NCI-H2196 (cell line): ENCODE results near the gene NDUFS6.

Source experiments
- DNase-seq: peaks from one replicate; lab custom pipeline; 2025; ENCODE audit not compliant: unreplicated experiment; lab: John Stamatoyannopoulos, UW

Gene NDUFS6

GRCh38 chr5:1765141-1765879, 35.9 kb upstream of the NDUFS6 start:
- no peak for DNase-seq

- no peak for DNase-seq
Measured at GRCh38 chr5:1765880-1766235, 35.3 kb upstream of the NDUFS6 start.

- no peak for DNase-seq
Measured at GRCh38 chr5:1767524-1768282, 33.5 kb upstream of the NDUFS6 start.

GRCh38 chr5:1768283-1769000, 32.8 kb upstream of the NDUFS6 start:
- no peak for DNase-seq

GRCh38 chr5:1769017-1769640, 32.1 kb upstream of the NDUFS6 start:
- no peak for DNase-seq

- no peak for DNase-seq
Measured at GRCh38 chr5:1769752-1770442, 31.3 kb upstream of the NDUFS6 start.

GRCh38 chr5:1770443-1770802, 30.8 kb upstream of the NDUFS6 start:
- DNase-seq = no peak

GRCh38 chr5:1771149-1772065, 29.8 kb upstream of the NDUFS6 start:
- DNase-seq = no peak

- DNase-seq = no peak
Measured at GRCh38 chr5:1772634-1773033, 28.6 kb upstream of the NDUFS6 start.

GRCh38 chr5:1776831-1777230, 24.4 kb upstream of the NDUFS6 start:
- no peak for DNase-seq

- no peak for DNase-seq
Measured at GRCh38 chr5:1777281-1778137, 23.7 kb upstream of the NDUFS6 start.

- no peak for DNase-seq
Measured at GRCh38 chr5:1778138-1779020, 22.8 kb upstream of the NDUFS6 start.

- DNase-seq = no peak
Measured at GRCh38 chr5:1779021-1779680, 22.1 kb upstream of the NDUFS6 start.

- no peak for DNase-seq
Measured at GRCh38 chr5:1779782-1780613, 21.2 kb upstream of the NDUFS6 start.

- DNase-seq = no peak
Measured at GRCh38 chr5:1780614-1780930, 20.6 kb upstream of the NDUFS6 start.

- no peak for DNase-seq
Measured at GRCh38 chr5:1781107-1781506, 20.1 kb upstream of the NDUFS6 start.
